Uterus (tissue), 2 donors: Measurements from ENCODE around the gene COG4.

Source experiments
- POLR2A ChIP-seq, 2 donors: fragments of 450-650 bp; IDR thresholded peaks; one replicate each; pipeline ENCODE4 v1.6.1; 2016; ENCODE audit warnings: antibody characterized with exemption in 2 of 2, mild to moderate bottlenecking in 1 of 2, moderate library complexity in 1 of 2
- TF ChIP-seq, protein P1 (sequence below), 4 experiments: fragments of 200-600 bp in 2 of 4; fragments of 450-650 bp in 2 of 4; sonication (generic) in 2 of 4; IDR thresholded peaks; one replicate each; pipeline ENCODE4 v1.5.1; 2016 to 2019; ENCODE audit warnings: antibody characterized with exemption in 4 of 4, mild to moderate bottlenecking in 2 of 4, moderate library complexity in 1 of 4

DNA sequence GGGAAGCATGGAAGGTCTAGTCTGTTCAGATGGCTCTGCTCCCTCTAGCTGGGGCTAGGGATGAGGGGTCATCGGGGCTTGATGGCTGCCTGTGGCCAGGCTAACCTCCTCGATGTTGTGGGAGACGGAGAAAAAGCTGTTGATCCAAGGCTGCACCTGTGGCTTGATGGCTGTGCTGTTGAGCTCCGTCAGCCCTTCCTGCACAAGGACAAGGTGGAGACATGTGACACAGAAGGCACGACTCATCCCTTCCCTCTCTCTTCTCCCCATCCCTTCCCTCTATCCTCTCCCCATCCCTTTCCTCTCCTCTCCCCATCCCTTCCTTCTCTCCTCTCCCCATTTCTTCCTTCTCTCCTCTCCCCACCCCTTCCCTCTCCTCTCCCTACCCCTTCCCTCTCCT is 40.7 kb downstream of the COG4 start:
- TF ChIP-seq, protein P1, sequence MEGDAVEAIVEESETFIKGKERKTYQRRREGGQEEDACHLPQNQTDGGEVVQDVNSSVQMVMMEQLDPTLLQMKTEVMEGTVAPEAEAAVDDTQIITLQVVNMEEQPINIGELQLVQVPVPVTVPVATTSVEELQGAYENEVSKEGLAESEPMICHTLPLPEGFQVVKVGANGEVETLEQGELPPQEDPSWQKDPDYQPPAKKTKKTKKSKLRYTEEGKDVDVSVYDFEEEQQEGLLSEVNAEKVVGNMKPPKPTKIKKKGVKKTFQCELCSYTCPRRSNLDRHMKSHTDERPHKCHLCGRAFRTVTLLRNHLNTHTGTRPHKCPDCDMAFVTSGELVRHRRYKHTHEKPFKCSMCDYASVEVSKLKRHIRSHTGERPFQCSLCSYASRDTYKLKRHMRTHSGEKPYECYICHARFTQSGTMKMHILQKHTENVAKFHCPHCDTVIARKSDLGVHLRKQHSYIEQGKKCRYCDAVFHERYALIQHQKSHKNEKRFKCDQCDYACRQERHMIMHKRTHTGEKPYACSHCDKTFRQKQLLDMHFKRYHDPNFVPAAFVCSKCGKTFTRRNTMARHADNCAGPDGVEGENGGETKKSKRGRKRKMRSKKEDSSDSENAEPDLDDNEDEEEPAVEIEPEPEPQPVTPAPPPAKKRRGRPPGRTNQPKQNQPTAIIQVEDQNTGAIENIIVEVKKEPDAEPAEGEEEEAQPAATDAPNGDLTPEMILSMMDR (IDR thresholded peaks at IDR 0.05) = no peak
- no peak for TF ChIP-seq POLR2A (IDR thresholded peaks at IDR 0.05)
